K562 (cell line): ENCODE data around the gene MYO7A. TPM values are rescaled to one million over a fixed set of nuclear protein-coding genes. Genes with fewer than 3 reads are reported as not detected.

Experiments
- ATAC-seq: fragments of 200-7000 bp; cut with Tn5 transposase; 3 replicates; pipeline ENCODE4 v1.9.1; 2020; ENCODE audit warnings: moderate library complexity
- BruUV-seq: library from RNA; stranded (reverse); fragments of 400-500 nt; replicated peaks from 2 replicates; lab custom pipeline; 2021; lab: Mats Ljungman, UMichigan
- CTCF ChIA-PET: fragments of 300-600 bp; formaldehyde crosslinking; extraction: SDS; loops from one replicate; lab custom pipeline; 2021; ENCODE audit warnings: low intra/inter-chr PET ratio; lab: Yijun Ruan, JAX
- POLR2A ChIA-PET: fragments of 300-600, 350-650 bp; sonication (Branson Sonifier 250); formaldehyde crosslinking; extraction: SDS; loops from one replicate; lab custom pipeline; 2021; ENCODE audit warnings: antibody characterized with exemption, inconsistent platforms; lab: Yijun Ruan, JAX
- DNase-seq, 4 experiments: peaks; one replicate each; pipeline versions ENCODE4 v3.0.0 to v3.0.0-alpha.2; 2011 to 2018; ENCODE audit warnings: low spot score in 3 of 4, mixed read lengths in 3 of 4; ENCODE audit errors: extremely low read depth in 1 of 4
- FAIRE-seq: peaks from 2 replicates; lab custom pipeline; 2011; peaks lifted over from hg19 to GRCh38; lab: Jason Lieb, UNC
- H2AFZ ChIP-seq: 2 replicates; pipeline ENCODE4 v1.6.0; 2011; ENCODE audit warnings: low read depth, low read length, control low read depth, inconsistent platforms
- H3K27ac ChIP-seq: fragments of 200-600 bp; 3 replicates; pipeline ENCODE4 v1.8.0; 2011; ENCODE audit warnings: low read depth, mild to moderate bottlenecking, control low read depth, inconsistent platforms, low read length, moderate library complexity, mixed read lengths; ENCODE audit errors: extremely low read depth
- H3K27me3 ChIP-seq, 2 experiments: fragments of 300-600 bp in 1 of 2; 2 replicates in 1 of 2; 3 replicates in 1 of 2; pipeline versions ENCODE4 v1.6.0 to v1.8.0; 2011; ENCODE audit warnings: inconsistent platforms in 2 of 2, low read length in 2 of 2, mild to moderate bottlenecking in 1 of 2, mixed read lengths in 1 of 2, moderate library complexity in 1 of 2; ENCODE audit not compliant: control insufficient read depth in 2 of 2, insufficient read depth in 2 of 2
- H3K36me3 ChIP-seq: fragments of 300-600 bp; 3 replicates; pipeline ENCODE4 v1.8.0; 2011; ENCODE audit warnings: mild to moderate bottlenecking, low read length, inconsistent platforms; ENCODE audit not compliant: control insufficient read depth, insufficient read depth
- H3K4me1 ChIP-seq, 2 experiments: fragments of 200-600 bp in 1 of 2; replicated peaks in 1 of 2; 2 replicates in 1 of 2; 3 replicates in 1 of 2; pipeline versions ENCODE4 v1.5.1 to v1.8.0; 2011; ENCODE audit warnings: inconsistent platforms in 2 of 2, low read length in 2 of 2, mild to moderate bottlenecking in 1 of 2, mixed read lengths in 1 of 2, moderate library complexity in 1 of 2; ENCODE audit not compliant: control insufficient read depth in 2 of 2, insufficient read depth in 2 of 2
- H3K4me2 ChIP-seq: 2 replicates; pipeline ENCODE4 v1.6.1; 2011; ENCODE audit warnings: low read length, control low read depth, inconsistent platforms, mixed read lengths; ENCODE audit not compliant: insufficient read depth
- H3K4me3 ChIP-seq: fragments of 200-600 bp; sonication (generic), shearing (Covaris generic); 2 replicates; pipeline ENCODE4 v1.5.1; 2016; ENCODE audit warnings: control low read depth, inconsistent platforms
- H3K79me2 ChIP-seq: fragments of 200-600 bp; 3 replicates; pipeline ENCODE4 v1.8.0; 2011; ENCODE audit warnings: low read length, inconsistent platforms; ENCODE audit not compliant: control insufficient read depth, insufficient read depth
- H3K9ac ChIP-seq, 2 experiments: 2 replicates each; pipeline versions ENCODE4 v1.6.0 to v1.6.1; 2011; ENCODE audit warnings: low read depth in 2 of 2, low read length in 2 of 2, control low read depth in 1 of 2, inconsistent platforms in 1 of 2, mild to moderate bottlenecking in 1 of 2, mixed read lengths in 1 of 2; ENCODE audit not compliant: insufficient read depth in 1 of 2
- H3K9me1 ChIP-seq: one replicate; pipeline ENCODE4 v1.6.0; 2011; ENCODE audit warnings: inconsistent platforms, mild to moderate bottlenecking, low read length, moderate library complexity; ENCODE audit not compliant: control insufficient read depth, insufficient read depth
- H3K9me3 ChIP-seq: replicated peaks from 2 replicates; pipeline ENCODE4 v1.5.1; 2011; ENCODE audit warnings: low read depth, low read length, inconsistent platforms; ENCODE audit not compliant: control insufficient read depth, insufficient read depth
- H4K20me1 ChIP-seq: replicated peaks from 2 replicates; pipeline ENCODE4 v1.6.1; 2011; ENCODE audit warnings: low read length, inconsistent platforms, mixed read lengths; ENCODE audit not compliant: control insufficient read depth, insufficient read depth
- HNRNPK ChIP-seq: fragments of 200-400 bp; formaldehyde crosslinking; IDR thresholded peaks from one replicate; pipeline ENCODE4 v1.6.1; 2018; ENCODE audit warnings: mild to moderate bottlenecking, low read depth, low read length; ENCODE audit not compliant: poor library complexity, severe bottlenecking
- HSF4 ChIP-seq: fragments of 250-450 bp; sonication (Bioruptor Pico); IDR thresholded peaks from 2 replicates; pipeline ENCODE4 v2.1.2; 2022; ENCODE audit warnings: mild to moderate bottlenecking, moderate library complexity, borderline replicate concordance
- JUND ChIP-seq, 2 experiments: IDR thresholded peaks; 2 replicates in 1 of 2; 3 replicates in 1 of 2; pipeline ENCODE4 v1.6.1; 2011; ENCODE audit warnings: borderline replicate concordance in 2 of 2, low read depth in 2 of 2, low read length in 2 of 2, improper control_type of control experiment in 1 of 2, missing biosample characterization in 1 of 2, missing genetic modification characterization in 1 of 2, missing genetic modification reagents in 1 of 2
- KLF13 ChIP-seq: fragments of 450-650 bp; IDR thresholded peaks from 2 replicates; pipeline ENCODE4 v1.6.1; 2016; ENCODE audit warnings: missing genetic modification characterization, low read depth, mild to moderate bottlenecking, missing compliant biosample characterization, moderate library complexity, borderline replicate concordance
- SNIP1 ChIP-seq: fragments of 450-650 bp; IDR thresholded peaks from 2 replicates; pipeline ENCODE4 v1.7.1; 2017; ENCODE audit warnings: low read depth, mild to moderate bottlenecking
- ZC3H11A ChIP-seq: IDR thresholded peaks from 2 replicates; pipeline ENCODE4 v1.6.1; 2012; ENCODE audit warnings: low read depth, low read length, improper control_type of control experiment
- ZNF175 ChIP-seq: fragments of 200-800 bp; sonication (Bioruptor generic); IDR thresholded peaks from 2 replicates; pipeline ENCODE4 v1.6.1; 2016; ENCODE audit warnings: low read depth, mild to moderate bottlenecking, missing genetic modification characterization, missing compliant biosample characterization
- ZNF41 ChIP-seq: fragments of 250-450 bp; sonication (Bioruptor Pico); conservative IDR thresholded peaks from 2 replicates; pipeline ENCODE4 v1.4.0; 2020; ENCODE audit warnings: mild to moderate bottlenecking
- ZNF785 ChIP-seq: fragments of 250-450 bp; sonication (Bioruptor Pico); IDR thresholded peaks from 2 replicates; pipeline ENCODE4 v1.4.0; 2020; ENCODE audit warnings: mild to moderate bottlenecking
- WGBS: fragments of 100-300 bp; shearing (Covaris generic); methylation state at CpG from one replicate; pipeline ENCODE4 v1.1.6; 2016; ENCODE audit warnings: low coverage, mixed read lengths; ENCODE audit not compliant: insufficient coverage; ENCODE audit errors: missing lambda C conversion rate; 5-methylcytosine and 5-hydroxymethylcytosine counted together
- in situ Hi-C: fragments of 300-500 bp; cut with MboI; formaldehyde crosslinking; loops from 4 replicates; pipeline ENCODE4 v1.15.0; 2018; ENCODE audit warnings: inconsistent platforms, mixed read lengths
- intact Hi-C: fragments of 100-400 bp; cut with micrococcal nuclease; formaldehyde crosslinking; loops from 2 replicates; pipeline ENCODE4 v1.14.2; 2022
- polyA plus RNA-seq, 8 experiments: library from polyadenylated mRNA; depleted of rRNA in 4 of 8; stranded (reverse) in 5 of 8; unstranded in 3 of 8; fragments of >200 nt; fragmentation: Nextera tagmentation in 2 of 8; fragmentation: Illumina TruSeq in 1 of 8; extraction: Ambion mirVana in 2 of 8; extraction: Trizol in 1 of 8; gene quantifications; 2 replicates each; pipeline versions ENCODE4 v1.2.1 to v1.2.3, GENCODE V29; 2011 to 2014; ENCODE audit warnings: inconsistent platforms in 1 of 8, missing spikeins in 1 of 8
- total RNA-seq, 7 experiments: library from RNA; depleted of rRNA in 6 of 7; stranded (reverse); fragments of >200 nt in 6 of 7; fragmentation: Illumina TruSeq in 2 of 7; extraction: Trizol in 2 of 7; gene quantifications; 2 replicates each; pipeline versions ENCODE4 v1.2.1 to v1.2.3, GENCODE V29; 2011 to 2021; ENCODE audit warnings: low replicate concordance in 1 of 7
- TF ChIP-seq, protein P1 (sequence below): fragments of 200-800 bp; sonication (Bioruptor generic); IDR thresholded peaks from 2 replicates; pipeline ENCODE4 v1.6.1; 2016; ENCODE audit warnings: missing genetic modification characterization, missing compliant biosample characterization
- TF ChIP-seq, protein P2 (sequence below): sonication (generic); formaldehyde crosslinking; IDR thresholded peaks from 2 replicates; pipeline ENCODE4 v1.8.0; 2023; ENCODE audit warnings: missing genetic modification reagents, mild to moderate bottlenecking, borderline replicate concordance

Gene MYO7A
- total and polyA plus RNA-seq, 9 of the 15 experiments (the other 6 are each of a cell fraction or from before 2014, with no cell fraction given) = 0.01 to 0.11 (median 0.07) TPM; not detected in 1

DNA sequence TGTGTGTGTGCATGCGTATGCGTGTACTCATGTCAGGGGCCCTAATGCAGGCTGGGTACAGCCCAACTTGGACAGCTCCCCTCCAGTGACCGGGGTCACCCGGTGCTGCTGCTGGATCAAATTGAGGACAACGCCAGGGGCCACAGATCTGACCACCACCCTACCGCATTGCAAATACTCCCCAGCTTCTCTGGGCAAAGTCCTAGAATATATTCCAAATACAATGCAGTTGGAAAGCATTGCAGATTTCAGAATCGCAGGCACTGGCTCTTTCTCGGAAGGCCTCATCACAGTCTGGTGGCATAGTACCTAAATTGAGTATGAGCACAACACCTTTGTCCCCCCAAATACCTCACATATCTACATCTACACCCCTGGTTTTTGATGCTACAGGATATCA lies 43.2 kb downstream of the MYO7A start:
- H3K27ac ChIP-seq = no peak overlapping the region
- CTCF ChIA-PET = interaction anchor here (0.6 kb wide), 1 partner anchor 172 kb away, joined by 3 read pairs; no protein-coding TSS in a partner anchor
- intact Hi-C loops (no loop called here), in situ Hi-C loops (no loop called here)
- whole genome bisulfite sequencing = 57% methylated on average over 8 of the region's 8 CpGs
- H3K9me1 ChIP-seq = no peaks in the 10 kb centered on the region
- no peaks in the 10 kb centered on the region for H3K36me3 ChIP-seq
- H3K79me2 ChIP-seq = no peaks in the 10 kb centered on the region
- peaks cover 6 to 17% of the 10 kb centered on the region in 2 experiments; a peak in 4 of 5 replicates for H3K4me1 ChIP-seq
- H3K4me2 ChIP-seq = no peak overlapping the region
- no TSS peak for BruUV-seq
- H4K20me1 ChIP-seq = 0 out of 2 replicates have a peak, but pooled peaks cover 3% of the 10 kb centered on the region
- H3K27me3 ChIP-seq = peaks cover 0 to 47% of the 10 kb centered on the region in 2 experiments; a peak in 2 of 5 replicates
- H3K9me3 ChIP-seq = no peaks in the 10 kb centered on the region
- FAIRE-seq (no peak), ATAC-seq (no peak), DNase-seq (no peak)
- H2AFZ ChIP-seq = no peak overlapping the region
- no peak overlapping the region for H3K4me3 ChIP-seq
- POLR2A ChIA-PET = interaction anchor here (1.0 kb wide), 1 partner anchor 27 kb away, joined by 3 read pairs; no protein-coding TSS in a partner anchor
- no peak overlapping the region for H3K9ac ChIP-seq
- TF ChIP-seq KLF13 = no peak
- TF ChIP-seq HNRNPK = no peak
- no peak for TF ChIP-seq ZNF175 (CRISPR knock-in tag)
- TF ChIP-seq ZNF785 (CRISPR knock-in tag) = no peak
- no peak for TF ChIP-seq ZNF41 (CRISPR knock-in tag)
- TF ChIP-seq ZC3H11A = no peak
- TF ChIP-seq JUND (IDR thresholded peaks at IDR 0.05; ENCODE audit: borderline replicate concordance, low read depth, low read length) = no peak
- no peak for TF ChIP-seq JUND (tag; IDR thresholded peaks at IDR 0.05; ENCODE audit: borderline replicate concordance, low read depth, low read length)
- TF ChIP-seq, protein P1, sequence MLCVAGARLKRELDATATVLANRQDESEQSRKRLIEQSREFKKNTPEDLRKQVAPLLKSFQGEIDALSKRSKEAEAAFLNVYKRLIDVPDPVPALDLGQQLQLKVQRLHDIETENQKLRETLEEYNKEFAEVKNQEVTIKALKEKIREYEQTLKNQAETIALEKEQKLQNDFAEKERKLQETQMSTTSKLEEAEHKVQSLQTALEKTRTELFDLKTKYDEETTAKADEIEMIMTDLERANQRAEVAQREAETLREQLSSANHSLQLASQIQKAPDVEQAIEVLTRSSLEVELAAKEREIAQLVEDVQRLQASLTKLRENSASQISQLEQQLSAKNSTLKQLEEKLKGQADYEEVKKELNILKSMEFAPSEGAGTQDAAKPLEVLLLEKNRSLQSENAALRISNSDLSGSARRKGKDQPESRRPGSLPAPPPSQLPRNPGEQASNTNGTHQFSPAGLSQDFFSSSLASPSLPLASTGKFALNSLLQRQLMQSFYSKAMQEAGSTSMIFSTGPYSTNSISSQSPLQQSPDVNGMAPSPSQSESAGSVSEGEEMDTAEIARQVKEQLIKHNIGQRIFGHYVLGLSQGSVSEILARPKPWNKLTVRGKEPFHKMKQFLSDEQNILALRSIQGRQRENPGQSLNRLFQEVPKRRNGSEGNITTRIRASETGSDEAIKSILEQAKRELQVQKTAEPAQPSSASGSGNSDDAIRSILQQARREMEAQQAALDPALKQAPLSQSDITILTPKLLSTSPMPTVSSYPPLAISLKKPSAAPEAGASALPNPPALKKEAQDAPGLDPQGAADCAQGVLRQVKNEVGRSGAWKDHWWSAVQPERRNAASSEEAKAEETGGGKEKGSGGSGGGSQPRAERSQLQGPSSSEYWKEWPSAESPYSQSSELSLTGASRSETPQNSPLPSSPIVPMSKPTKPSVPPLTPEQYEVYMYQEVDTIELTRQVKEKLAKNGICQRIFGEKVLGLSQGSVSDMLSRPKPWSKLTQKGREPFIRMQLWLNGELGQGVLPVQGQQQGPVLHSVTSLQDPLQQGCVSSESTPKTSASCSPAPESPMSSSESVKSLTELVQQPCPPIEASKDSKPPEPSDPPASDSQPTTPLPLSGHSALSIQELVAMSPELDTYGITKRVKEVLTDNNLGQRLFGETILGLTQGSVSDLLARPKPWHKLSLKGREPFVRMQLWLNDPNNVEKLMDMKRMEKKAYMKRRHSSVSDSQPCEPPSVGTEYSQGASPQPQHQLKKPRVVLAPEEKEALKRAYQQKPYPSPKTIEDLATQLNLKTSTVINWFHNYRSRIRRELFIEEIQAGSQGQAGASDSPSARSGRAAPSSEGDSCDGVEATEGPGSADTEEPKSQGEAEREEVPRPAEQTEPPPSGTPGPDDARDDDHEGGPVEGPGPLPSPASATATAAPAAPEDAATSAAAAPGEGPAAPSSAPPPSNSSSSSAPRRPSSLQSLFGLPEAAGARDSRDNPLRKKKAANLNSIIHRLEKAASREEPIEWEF = no peak
- no peak for TF ChIP-seq SNIP1
- TF ChIP-seq, protein P2, sequence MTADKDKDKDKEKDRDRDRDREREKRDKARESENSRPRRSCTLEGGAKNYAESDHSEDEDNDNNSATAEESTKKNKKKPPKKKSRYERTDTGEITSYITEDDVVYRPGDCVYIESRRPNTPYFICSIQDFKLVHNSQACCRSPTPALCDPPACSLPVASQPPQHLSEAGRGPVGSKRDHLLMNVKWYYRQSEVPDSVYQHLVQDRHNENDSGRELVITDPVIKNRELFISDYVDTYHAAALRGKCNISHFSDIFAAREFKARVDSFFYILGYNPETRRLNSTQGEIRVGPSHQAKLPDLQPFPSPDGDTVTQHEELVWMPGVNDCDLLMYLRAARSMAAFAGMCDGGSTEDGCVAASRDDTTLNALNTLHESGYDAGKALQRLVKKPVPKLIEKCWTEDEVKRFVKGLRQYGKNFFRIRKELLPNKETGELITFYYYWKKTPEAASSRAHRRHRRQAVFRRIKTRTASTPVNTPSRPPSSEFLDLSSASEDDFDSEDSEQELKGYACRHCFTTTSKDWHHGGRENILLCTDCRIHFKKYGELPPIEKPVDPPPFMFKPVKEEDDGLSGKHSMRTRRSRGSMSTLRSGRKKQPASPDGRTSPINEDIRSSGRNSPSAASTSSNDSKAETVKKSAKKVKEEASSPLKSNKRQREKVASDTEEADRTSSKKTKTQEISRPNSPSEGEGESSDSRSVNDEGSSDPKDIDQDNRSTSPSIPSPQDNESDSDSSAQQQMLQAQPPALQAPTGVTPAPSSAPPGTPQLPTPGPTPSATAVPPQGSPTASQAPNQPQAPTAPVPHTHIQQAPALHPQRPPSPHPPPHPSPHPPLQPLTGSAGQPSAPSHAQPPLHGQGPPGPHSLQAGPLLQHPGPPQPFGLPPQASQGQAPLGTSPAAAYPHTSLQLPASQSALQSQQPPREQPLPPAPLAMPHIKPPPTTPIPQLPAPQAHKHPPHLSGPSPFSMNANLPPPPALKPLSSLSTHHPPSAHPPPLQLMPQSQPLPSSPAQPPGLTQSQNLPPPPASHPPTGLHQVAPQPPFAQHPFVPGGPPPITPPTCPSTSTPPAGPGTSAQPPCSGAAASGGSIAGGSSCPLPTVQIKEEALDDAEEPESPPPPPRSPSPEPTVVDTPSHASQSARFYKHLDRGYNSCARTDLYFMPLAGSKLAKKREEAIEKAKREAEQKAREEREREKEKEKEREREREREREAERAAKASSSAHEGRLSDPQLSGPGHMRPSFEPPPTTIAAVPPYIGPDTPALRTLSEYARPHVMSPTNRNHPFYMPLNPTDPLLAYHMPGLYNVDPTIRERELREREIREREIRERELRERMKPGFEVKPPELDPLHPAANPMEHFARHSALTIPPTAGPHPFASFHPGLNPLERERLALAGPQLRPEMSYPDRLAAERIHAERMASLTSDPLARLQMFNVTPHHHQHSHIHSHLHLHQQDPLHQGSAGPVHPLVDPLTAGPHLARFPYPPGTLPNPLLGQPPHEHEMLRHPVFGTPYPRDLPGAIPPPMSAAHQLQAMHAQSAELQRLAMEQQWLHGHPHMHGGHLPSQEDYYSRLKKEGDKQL (CRISPR knock-in tag) = no peak
- no peak for TF ChIP-seq HSF4 (CRISPR knock-in tag)
